ENCODE measurements around the gene PAPSS2. TPM values are rescaled to one million over a fixed set of nuclear protein-coding genes. Genes with fewer than 3 reads are reported as not detected.

PAPSS2 gene
- total RNA-seq, 1 experiment from 2014 or later: 14.6 TPM

DNA sequence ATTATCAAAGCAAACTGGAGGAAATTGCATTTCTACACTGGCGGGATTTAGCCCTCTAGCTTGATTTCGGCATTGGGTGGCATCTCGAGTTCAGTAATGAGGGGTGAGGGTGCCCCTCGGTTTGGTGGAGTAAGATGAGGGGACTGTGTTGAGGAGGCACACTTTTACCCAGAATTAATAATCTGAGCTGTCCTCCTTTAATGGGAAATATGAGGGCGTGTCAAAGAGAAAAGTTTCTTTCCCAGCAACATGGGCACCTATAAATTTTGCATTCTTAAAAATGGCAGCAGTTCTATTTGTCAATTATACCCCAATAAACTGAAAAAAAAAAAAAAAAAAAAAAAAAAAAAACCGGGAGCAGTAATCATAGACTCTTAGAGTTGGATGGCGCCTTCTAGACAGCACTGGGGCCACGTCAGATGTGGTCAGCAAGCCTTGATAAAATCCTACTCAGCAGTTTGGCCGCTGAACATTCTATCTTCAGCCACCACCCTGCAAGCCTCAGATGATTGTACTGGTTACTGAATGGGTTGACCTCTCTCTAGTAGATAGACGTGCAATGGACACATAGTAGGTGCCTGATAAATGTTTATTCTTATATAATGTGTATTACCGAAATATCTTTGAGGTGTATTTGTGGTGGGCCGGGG is 931 bp downstream of the PAPSS2 start:
- no peaks in the 10 kb centered on the region for H3K9me2 ChIP-seq (ENCODE audit: insufficient read depth)
- H3K9ac ChIP-seq (ENCODE audit: low read length): peak overlapping the region; percentile 62
- peaks cover 6 to 34% of the 10 kb centered on the region in 2 experiments; a peak in 3 of 4 replicates for H3K4me1 ChIP-seq (ENCODE audit: control insufficient read depth in 1 of 2, insufficient read depth in 2 of 2, low read length in 2 of 2)
- TSS peak; percentile 41 for BruUV-seq (replicated peaks)
- no peak for TF ChIP-seq EGR1 (IDR thresholded peaks at IDR 0.05; ENCODE audit: low read depth)
- ChIA-PET POLR2A (interaction anchor here (0.6 kb wide), 1 partner anchor 199 kb away, joined by 6 read pairs; no protein-coding TSS in a partner anchor), RAD21 (ENCODE audit: low non-redundant PET in 1 of 2, low total read pairs in 2 of 2, uncharacterized antibody in 2 of 2, unreplicated experiment in 2 of 2) (no interaction called here), CTCF (no interaction called here)
- intact Hi-C loops (cut with micrococcal nuclease): loop anchor here (5.0 kb wide), 1 partner anchor 128 kb away; no protein-coding TSS in a partner anchor
- H2AFZ ChIP-seq (ENCODE audit: low read depth, low read length, poor library complexity, severe bottlenecking): peak overlapping the region; percentile 3
- no peaks in the 10 kb centered on the region for H3K27me3 ChIP-seq (ENCODE audit: insufficient read depth, low read length)
- no peaks in the 10 kb centered on the region for H3K9me3 ChIP-seq (ENCODE audit: control insufficient read depth in 1 of 2, insufficient read depth in 1 of 2, low read depth in 1 of 2, low read length in 2 of 2)
- no peak overlapping the region; the same call in 1 of the 2 replicates for H3K27ac ChIP-seq (ENCODE audit: low read depth, low read length)
- no peaks in the 10 kb centered on the region for H4K20me1 ChIP-seq (ENCODE audit: insufficient read depth)
- H3K36me3 ChIP-seq (ENCODE audit: control insufficient read depth in 1 of 2, insufficient read depth in 2 of 2, low read length in 2 of 2): no peaks in the 10 kb centered on the region
- H3K79me2 ChIP-seq (ENCODE audit: insufficient read depth, low read length): no peaks in the 10 kb centered on the region
- no peak for DNase-seq (ENCODE audit: low read depth, low spot score)
- 0 out of 2 replicates have a peak, but pooled peaks have one; percentile 1 for ATAC-seq
- peak overlapping the region; percentile 64 to 70 for H3K4me3 ChIP-seq (replicated peaks in 1 of 2; ENCODE audit: low read depth in 1 of 2, low read length in 2 of 2)
- H3K4me2 ChIP-seq (ENCODE audit: low read length): peak overlapping the region; percentile 72

DNA sequence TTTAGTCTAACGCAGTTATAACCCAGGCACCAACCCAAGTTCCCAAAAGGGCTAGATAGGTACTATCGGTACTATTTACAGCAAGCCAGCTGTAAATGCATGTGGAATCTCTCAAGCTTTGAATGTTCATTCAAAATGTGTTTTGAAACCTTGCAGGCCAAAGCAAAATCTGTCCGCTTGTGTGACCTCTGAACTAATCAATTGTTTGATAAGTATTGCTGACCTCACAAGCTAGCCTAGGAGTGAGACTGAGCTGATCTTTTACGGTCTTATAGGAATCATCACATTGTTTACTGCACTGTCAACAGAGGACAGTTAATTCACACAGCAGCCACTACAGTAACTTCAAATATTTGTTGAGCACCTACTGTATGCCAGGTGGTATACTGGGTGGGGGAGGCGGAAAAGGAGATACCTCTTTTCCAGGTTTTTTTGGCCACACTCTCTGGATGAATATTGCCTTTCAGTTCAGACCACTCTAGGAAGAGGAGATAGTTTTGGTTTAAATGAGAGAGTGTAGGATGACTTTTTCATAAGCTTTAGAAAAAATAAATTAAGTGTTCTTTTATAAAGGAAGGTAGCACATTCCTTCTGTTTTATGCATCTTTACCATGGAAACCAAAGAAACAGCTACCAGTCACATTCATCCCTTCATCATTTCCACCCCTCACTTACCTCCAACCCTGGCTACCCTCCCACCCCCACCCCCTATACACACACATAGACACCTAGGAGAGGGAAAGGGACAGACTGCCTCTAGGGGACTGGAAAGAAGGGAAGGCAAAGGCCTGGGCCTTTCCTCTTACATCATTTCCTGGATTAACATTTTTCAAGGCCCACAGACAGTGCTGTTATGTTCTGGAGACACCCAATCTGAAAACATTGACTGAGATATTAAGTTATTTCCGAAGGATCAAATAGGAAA is 2.4 kb downstream of the PAPSS2 start:
- no peaks in the 10 kb centered on the region for H3K36me3 ChIP-seq (ENCODE audit: control insufficient read depth in 1 of 2, insufficient read depth in 2 of 2, low read length in 2 of 2)
- H3K79me2 ChIP-seq (ENCODE audit: insufficient read depth, low read length): no peaks in the 10 kb centered on the region
- ATAC-seq (no peak), DNase-seq (ENCODE audit: low read depth, low spot score) (no peak)
- ChIA-PET RAD21 (ENCODE audit: low non-redundant PET in 1 of 2, low total read pairs in 2 of 2, uncharacterized antibody in 2 of 2, unreplicated experiment in 2 of 2) (interaction anchor here in 1 of 2 experiments (0.6 kb wide), 1 partner anchor 448 kb away, joined by 3 read pairs; no protein-coding TSS in a partner anchor), POLR2A (no interaction called here), CTCF (no interaction called here)
- H3K4me2 ChIP-seq (ENCODE audit: low read length): peak overlapping the region; percentile 23; the same call in 1 of the 2 replicates
- no peaks in the 10 kb centered on the region for H3K9me2 ChIP-seq (ENCODE audit: insufficient read depth)
- TF ChIP-seq ZFX (IDR thresholded peaks at IDR 0.05) (no peak), ELF1 (IDR thresholded peaks at IDR 0.05; ENCODE audit: borderline replicate concordance, low read depth) (no peak), ATF3 (IDR thresholded peaks at IDR 0.05) (no peak), MAX (IDR thresholded peaks at IDR 0.05) (no peak), EGR1 (IDR thresholded peaks at IDR 0.05; ENCODE audit: low read depth) (no peak), RAD21 (IDR thresholded peaks at IDR 0.05; ENCODE audit: low read depth) (no peak), CEBPB (IDR thresholded peaks at IDR 0.05; ENCODE audit: low read depth) (no peak), REST (IDR thresholded peaks at IDR 0.05; ENCODE audit: low read depth) (no peak), SRF (IDR thresholded peaks at IDR 0.05; ENCODE audit: low read depth) (no peak), EZH2phosphoT487 (IDR thresholded peaks at IDR 0.05; ENCODE audit: borderline replicate concordance) (no peak), YY1 (IDR thresholded peaks at IDR 0.05; ENCODE audit: extremely low read depth, insufficient replicate concordance, low read depth, low read length) (no peak)
- H3K9ac ChIP-seq (ENCODE audit: low read length): no peak overlapping the region
- no TSS peak for BruUV-seq (replicated peaks)
- no peaks in the 10 kb centered on the region for H4K20me1 ChIP-seq (ENCODE audit: insufficient read depth)
- peaks cover 6 to 33% of the 10 kb centered on the region in 2 experiments; a peak in 3 of 4 replicates for H3K4me1 ChIP-seq (ENCODE audit: control insufficient read depth in 1 of 2, insufficient read depth in 2 of 2, low read length in 2 of 2)
- no peak overlapping the region for H3K4me3 ChIP-seq (replicated peaks in 1 of 2; ENCODE audit: low read depth in 1 of 2, low read length in 2 of 2)
- no peak overlapping the region for H3K27ac ChIP-seq (ENCODE audit: low read depth, low read length)
- no peak overlapping the region for H2AFZ ChIP-seq (ENCODE audit: low read depth, low read length, poor library complexity, severe bottlenecking)
- no peaks in the 10 kb centered on the region for H3K9me3 ChIP-seq (ENCODE audit: control insufficient read depth in 1 of 2, insufficient read depth in 1 of 2, low read depth in 1 of 2, low read length in 2 of 2)
- intact Hi-C loops (cut with micrococcal nuclease): loop anchor here (5.0 kb wide), 1 partner anchor 130 kb away; no protein-coding TSS in a partner anchor
- no peaks in the 10 kb centered on the region for H3K27me3 ChIP-seq (ENCODE audit: insufficient read depth, low read length)
